K562 (cell line): ENCODE data around the gene EEPD1. TPM values are rescaled to one million over a fixed set of nuclear protein-coding genes. Genes with fewer than 3 reads are reported as not detected.

ENCODE experiments used
- ZBTB8A ChIP-seq: fragments of 450-650 bp; IDR thresholded peaks from 2 replicates; pipeline ENCODE4 v1.6.1; 2018; ENCODE audit warnings: mild to moderate bottlenecking, moderate library complexity; ENCODE audit not compliant: partially characterized antibody
- ZNF436 ChIP-seq: fragments of 250-450, 450-650 bp; sonication (Bioruptor Pico); formaldehyde crosslinking; IDR thresholded peaks from 2 replicates; pipeline ENCODE4 v1.7.0; 2020; ENCODE audit warnings: mild to moderate bottlenecking
- polyA plus RNA-seq, 8 experiments: library from polyadenylated mRNA; depleted of rRNA in 4 of 8; stranded (reverse) in 5 of 8; unstranded in 3 of 8; fragments of >200 nt; fragmentation: Nextera tagmentation in 2 of 8; fragmentation: Illumina TruSeq in 1 of 8; extraction: Ambion mirVana in 2 of 8; extraction: Trizol in 1 of 8; gene quantifications; 2 replicates each; pipeline versions ENCODE4 v1.2.1 to v1.2.3, GENCODE V29; 2011 to 2014; ENCODE audit warnings: inconsistent platforms in 1 of 8, missing spikeins in 1 of 8
- total RNA-seq, 7 experiments: library from RNA; depleted of rRNA in 6 of 7; stranded (reverse); fragments of >200 nt in 6 of 7; fragmentation: Illumina TruSeq in 2 of 7; extraction: Trizol in 2 of 7; gene quantifications; 2 replicates each; pipeline versions ENCODE4 v1.2.1 to v1.2.3, GENCODE V29; 2011 to 2021; ENCODE audit warnings: low replicate concordance in 1 of 7
- TF ChIP-seq, protein P1 (sequence below), 2 experiments: fragments of 450-650 bp in 1 of 2; sonication (generic) in 1 of 2; formaldehyde crosslinking in 1 of 2; IDR thresholded peaks; 2 replicates each; pipeline versions ENCODE4 v1.7.1 to v1.9.0; 2016 to 2022; ENCODE audit warnings: inconsistent platforms in 1 of 2, mild to moderate bottlenecking in 1 of 2, missing genetic modification reagents in 1 of 2
- TF ChIP-seq, protein P2 (sequence below): fragments of 450-650 bp; formaldehyde crosslinking; IDR thresholded peaks from 2 replicates; pipeline ENCODE4 v1.4.0; 2020; ENCODE audit warnings: mild to moderate bottlenecking

EEPD1 gene
- total and polyA plus RNA-seq, 9 of the 15 experiments (the other 6 are each of a cell fraction or from before 2014, with no cell fraction given): 0.01 to 1.5 (median 0.74) TPM; not detected in 1

DNA sequence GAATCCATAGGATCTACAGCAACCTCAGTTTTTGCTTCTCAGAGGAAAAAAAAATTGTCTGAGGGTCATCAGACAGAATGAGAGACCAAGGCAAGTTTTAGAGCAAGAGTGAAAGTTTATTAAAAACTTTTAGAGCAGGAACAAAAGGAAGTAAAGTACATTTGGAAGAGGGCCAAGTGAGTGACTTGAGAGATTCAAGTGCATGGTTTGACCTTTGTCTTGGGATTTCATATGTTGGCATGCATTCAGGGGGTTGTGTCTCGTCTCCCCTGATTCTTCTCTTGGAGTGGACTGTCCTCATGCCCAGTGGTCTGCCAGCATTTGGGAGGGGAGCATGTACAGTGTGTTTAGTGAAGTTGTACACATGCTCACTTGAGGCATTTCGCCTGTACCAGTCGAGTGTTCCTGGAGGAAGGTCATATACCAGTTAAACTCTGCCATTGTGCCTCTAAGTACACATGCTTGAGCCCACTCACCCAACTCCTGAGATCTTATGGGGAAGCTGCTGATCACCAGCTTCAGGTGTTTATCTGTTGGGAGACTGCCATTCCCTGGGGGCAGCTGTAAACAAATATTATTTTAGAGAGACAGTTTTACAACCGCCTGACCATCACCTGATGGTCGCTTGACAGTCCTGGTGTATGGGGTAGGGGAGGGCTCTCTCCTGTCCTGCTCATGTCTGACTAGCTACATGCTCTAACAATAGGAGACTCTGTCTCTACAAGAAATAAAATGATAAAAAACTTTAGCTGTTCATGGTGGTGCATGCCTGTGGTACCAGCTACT, 109.4 kb downstream of the EEPD1 start (continued):
- TF ChIP-seq, protein P1, sequence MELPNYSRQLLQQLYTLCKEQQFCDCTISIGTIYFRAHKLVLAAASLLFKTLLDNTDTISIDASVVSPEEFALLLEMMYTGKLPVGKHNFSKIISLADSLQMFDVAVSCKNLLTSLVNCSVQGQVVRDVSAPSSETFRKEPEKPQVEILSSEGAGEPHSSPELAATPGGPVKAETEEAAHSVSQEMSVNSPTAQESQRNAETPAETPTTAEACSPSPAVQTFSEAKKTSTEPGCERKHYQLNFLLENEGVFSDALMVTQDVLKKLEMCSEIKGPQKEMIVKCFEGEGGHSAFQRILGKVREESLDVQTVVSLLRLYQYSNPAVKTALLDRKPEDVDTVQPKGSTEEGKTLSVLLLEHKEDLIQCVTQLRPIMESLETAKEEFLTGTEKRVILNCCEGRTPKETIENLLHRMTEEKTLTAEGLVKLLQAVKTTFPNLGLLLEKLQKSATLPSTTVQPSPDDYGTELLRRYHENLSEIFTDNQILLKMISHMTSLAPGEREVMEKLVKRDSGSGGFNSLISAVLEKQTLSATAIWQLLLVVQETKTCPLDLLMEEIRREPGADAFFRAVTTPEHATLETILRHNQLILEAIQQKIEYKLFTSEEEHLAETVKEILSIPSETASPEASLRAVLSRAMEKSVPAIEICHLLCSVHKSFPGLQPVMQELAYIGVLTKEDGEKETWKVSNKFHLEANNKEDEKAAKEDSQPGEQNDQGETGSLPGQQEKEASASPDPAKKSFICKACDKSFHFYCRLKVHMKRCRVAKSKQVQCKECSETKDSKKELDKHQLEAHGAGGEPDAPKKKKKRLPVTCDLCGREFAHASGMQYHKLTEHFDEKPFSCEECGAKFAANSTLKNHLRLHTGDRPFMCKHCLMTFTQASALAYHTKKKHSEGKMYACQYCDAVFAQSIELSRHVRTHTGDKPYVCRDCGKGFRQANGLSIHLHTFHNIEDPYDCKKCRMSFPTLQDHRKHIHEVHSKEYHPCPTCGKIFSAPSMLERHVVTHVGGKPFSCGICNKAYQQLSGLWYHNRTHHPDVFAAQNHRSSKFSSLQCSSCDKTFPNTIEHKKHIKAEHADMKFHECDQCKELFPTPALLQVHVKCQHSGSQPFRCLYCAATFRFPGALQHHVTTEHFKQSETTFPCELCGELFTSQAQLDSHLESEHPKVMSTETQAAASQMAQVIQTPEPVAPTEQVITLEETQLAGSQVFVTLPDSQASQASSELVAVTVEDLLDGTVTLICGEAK (IDR thresholded peaks at IDR 0.05): no peak
- TF ChIP-seq, protein P1 (CRISPR knock-in tag; IDR thresholded peaks at IDR 0.05): no peak
- no peak for TF ChIP-seq ZNF436
- TF ChIP-seq ZBTB8A: no peak
- TF ChIP-seq, protein P2, sequence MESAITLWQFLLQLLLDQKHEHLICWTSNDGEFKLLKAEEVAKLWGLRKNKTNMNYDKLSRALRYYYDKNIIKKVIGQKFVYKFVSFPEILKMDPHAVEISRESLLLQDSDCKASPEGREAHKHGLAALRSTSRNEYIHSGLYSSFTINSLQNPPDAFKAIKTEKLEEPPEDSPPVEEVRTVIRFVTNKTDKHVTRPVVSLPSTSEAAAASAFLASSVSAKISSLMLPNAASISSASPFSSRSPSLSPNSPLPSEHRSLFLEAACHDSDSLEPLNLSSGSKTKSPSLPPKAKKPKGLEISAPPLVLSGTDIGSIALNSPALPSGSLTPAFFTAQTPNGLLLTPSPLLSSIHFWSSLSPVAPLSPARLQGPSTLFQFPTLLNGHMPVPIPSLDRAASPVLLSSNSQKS (CRISPR knock-in tag): no peak
